HepG2 (cell line): ENCODE measurements around the gene IRF2. TPM values are rescaled to one million over a fixed set of nuclear protein-coding genes. Genes with fewer than 3 reads are reported as not detected.

Experiments
- CHCHD3 ChIP-seq: sonication (generic); formaldehyde crosslinking; IDR thresholded peaks from 2 replicates; pipeline ENCODE4 v1.8.0; 2022; ENCODE audit warnings: mild to moderate bottlenecking, missing genetic modification reagents, moderate library complexity
- FOXC1 ChIP-seq: sonication (generic); formaldehyde crosslinking; IDR thresholded peaks from 2 replicates; pipeline ENCODE4 v1.8.0; 2022; ENCODE audit warnings: mild to moderate bottlenecking, missing genetic modification reagents, borderline replicate concordance
- FOXP4 ChIP-seq: sonication (generic); formaldehyde crosslinking; IDR thresholded peaks from 2 replicates; pipeline ENCODE4 v1.4.0; 2020; ENCODE audit warnings: missing genetic modification reagents
- MYC ChIP-seq: sonication (generic); formaldehyde crosslinking; IDR thresholded peaks from 2 replicates; pipeline ENCODE4 v1.9.0; 2021; ENCODE audit warnings: missing genetic modification reagents, borderline replicate concordance
- NR2F1 ChIP-seq, 2 experiments: fragments of 450-650 bp in 1 of 2; formaldehyde crosslinking in 1 of 2; IDR thresholded peaks; 2 replicates each; pipeline versions ENCODE4 v1.5.0 to v1.6.1; 2016 to 2020; ENCODE audit warnings: mild to moderate bottlenecking in 1 of 2, missing compliant biosample characterization in 1 of 2, missing genetic modification reagents in 1 of 2, moderate library complexity in 1 of 2
- RBM39 ChIP-seq: fragments of 200-400 bp; formaldehyde crosslinking; IDR thresholded peaks from one replicate; pipeline ENCODE4 v1.6.1; 2018; ENCODE audit warnings: antibody characterized with exemption, mild to moderate bottlenecking, low read depth, low read length; ENCODE audit not compliant: poor library complexity, severe bottlenecking
- SOX6 ChIP-seq, 2 experiments: fragments of 450-650 bp in 1 of 2; sonication (generic) in 1 of 2; formaldehyde crosslinking in 1 of 2; IDR thresholded peaks; 2 replicates each; pipeline versions ENCODE4 v1.4.0 to v1.6.1; 2017 to 2020; ENCODE audit warnings: antibody characterized with exemption in 1 of 2, mild to moderate bottlenecking in 1 of 2, missing genetic modification reagents in 1 of 2
- TMF1 ChIP-seq: sonication (generic); formaldehyde crosslinking; IDR thresholded peaks from 2 replicates; pipeline ENCODE4 v1.8.1; 2022; ENCODE audit warnings: low read depth, missing genetic modification reagents
- ZFYVE20 ChIP-seq: sonication (generic); formaldehyde crosslinking; IDR thresholded peaks from 2 replicates; pipeline ENCODE4 v1.8.0; 2023; ENCODE audit warnings: low read depth, mild to moderate bottlenecking, moderate library complexity, missing genetic modification reagents, borderline replicate concordance
- ZNF501 ChIP-seq: sonication (generic); formaldehyde crosslinking; IDR thresholded peaks from 2 replicates; pipeline ENCODE4 v1.5.1; 2020; ENCODE audit warnings: mild to moderate bottlenecking, moderate library complexity, missing genetic modification reagents
- ZNF547 ChIP-seq: sonication (generic); formaldehyde crosslinking; IDR thresholded peaks from 2 replicates; pipeline ENCODE4 v1.5.1; 2020; ENCODE audit warnings: mild to moderate bottlenecking, missing genetic modification reagents
- ZNF570 ChIP-seq: sonication (generic); formaldehyde crosslinking; IDR thresholded peaks from 2 replicates; pipeline ENCODE4 v1.4.0; 2020; ENCODE audit warnings: mild to moderate bottlenecking, missing genetic modification reagents, borderline replicate concordance
- ZXDC ChIP-seq: sonication (generic); formaldehyde crosslinking; IDR thresholded peaks from 2 replicates; pipeline ENCODE4 v1.5.0; 2020; ENCODE audit warnings: mild to moderate bottlenecking, missing genetic modification reagents
- polyA plus RNA-seq, 8 experiments: library from polyadenylated mRNA; depleted of rRNA in 3 of 8; stranded (reverse) in 7 of 8; unstranded in 1 of 8; fragments of >200 nt; fragmentation: Illumina TruSeq in 4 of 8; extraction: Trizol in 4 of 8; gene quantifications; 2 replicates each; pipeline versions ENCODE4 v1.2.1 to v1.2.3, GENCODE V29; 2011 to 2016; ENCODE audit warnings: low read depth in 4 of 8, missing spikeins in 1 of 8, mixed read lengths in 1 of 8; ENCODE audit not compliant: insufficient read depth in 1 of 8
- total RNA-seq, 5 experiments: library from RNA; depleted of rRNA; stranded (reverse); fragments of >200 nt; fragmentation: Illumina TruSeq; extraction: Trizol; gene quantifications; 2 replicates each; pipeline ENCODE4 v1.2.3, GENCODE V29; 2016; ENCODE audit warnings: low read depth in 1 of 5
- TF ChIP-seq, protein P1 (sequence below): IDR thresholded peaks from 2 replicates; pipeline ENCODE4 v1.6.1; 2016; ENCODE audit warnings: low read depth, missing genetic modification reagents, missing compliant biosample characterization
- TF ChIP-seq, protein P2 (sequence below), 2 experiments: fragments of 450-650 bp in 1 of 2; sonication (generic) in 1 of 2; formaldehyde crosslinking; IDR thresholded peaks; 2 replicates each; pipeline versions ENCODE4 v1.5.0 to v1.8.0; 2020 to 2022; ENCODE audit warnings: mild to moderate bottlenecking in 1 of 2, missing genetic modification reagents in 1 of 2

The IRF2 gene
- total and polyA plus RNA-seq, 2 of the 13 experiments (the other 11 are each of a cell fraction or from before 2014, with no cell fraction given), result 15.5 to 28.8 TPM

DNA sequence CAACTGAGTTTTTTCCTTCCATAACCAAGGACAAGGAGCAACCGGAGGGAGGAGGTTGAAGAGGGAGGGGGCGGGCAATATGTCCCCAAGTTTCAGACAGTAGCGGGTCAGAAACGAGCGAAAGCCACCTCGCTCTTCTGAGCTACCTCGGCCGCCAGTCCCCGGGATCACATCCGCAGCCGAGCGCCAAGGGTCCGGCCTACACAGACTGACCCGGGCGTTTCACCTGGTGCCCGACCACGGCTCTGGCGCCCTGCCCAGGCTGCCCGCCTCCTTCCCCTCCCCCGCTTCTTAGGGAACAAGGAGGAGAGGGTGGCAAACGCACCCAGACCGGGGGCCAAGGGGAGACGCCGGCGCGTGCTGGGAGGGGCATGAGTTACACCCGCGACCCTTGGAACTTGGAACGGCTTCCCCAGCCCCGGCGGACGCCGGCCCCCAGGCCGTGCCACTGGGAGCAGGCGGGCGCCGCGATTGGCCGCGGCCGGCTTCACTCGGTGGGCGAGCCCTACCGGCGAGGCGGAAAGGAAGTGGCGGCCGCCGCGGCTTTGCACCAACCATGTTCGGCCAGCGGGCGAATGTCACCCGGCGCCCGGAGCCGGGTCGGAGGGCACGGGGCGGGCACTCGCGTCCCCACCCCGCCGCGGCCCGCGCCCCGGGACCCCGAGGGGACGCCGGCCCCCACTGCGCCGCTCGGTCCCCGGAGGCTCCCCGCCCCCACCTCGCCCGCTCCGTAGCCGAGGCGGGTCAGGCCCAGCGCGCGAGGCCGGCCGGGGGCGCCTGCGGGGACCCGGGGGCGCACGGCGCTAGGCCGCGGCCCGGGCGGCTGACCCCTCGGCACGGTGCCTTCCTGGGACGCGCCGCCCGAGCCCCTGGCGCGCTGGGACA is 1.5 kb downstream of the IRF2 start (continued):
- peak; percentile 67; the same call in 1 of the 2 replicates for TF ChIP-seq ZXDC (CRISPR knock-in tag)
- peak; percentile 77; the same call in 1 of the 2 replicates for TF ChIP-seq MYC
- no peak for TF ChIP-seq ZNF547 (CRISPR knock-in tag)
- TF ChIP-seq RBM39, result peak; percentile 93
- TF ChIP-seq ZFYVE20, result no peak
- TF ChIP-seq, protein P1, sequence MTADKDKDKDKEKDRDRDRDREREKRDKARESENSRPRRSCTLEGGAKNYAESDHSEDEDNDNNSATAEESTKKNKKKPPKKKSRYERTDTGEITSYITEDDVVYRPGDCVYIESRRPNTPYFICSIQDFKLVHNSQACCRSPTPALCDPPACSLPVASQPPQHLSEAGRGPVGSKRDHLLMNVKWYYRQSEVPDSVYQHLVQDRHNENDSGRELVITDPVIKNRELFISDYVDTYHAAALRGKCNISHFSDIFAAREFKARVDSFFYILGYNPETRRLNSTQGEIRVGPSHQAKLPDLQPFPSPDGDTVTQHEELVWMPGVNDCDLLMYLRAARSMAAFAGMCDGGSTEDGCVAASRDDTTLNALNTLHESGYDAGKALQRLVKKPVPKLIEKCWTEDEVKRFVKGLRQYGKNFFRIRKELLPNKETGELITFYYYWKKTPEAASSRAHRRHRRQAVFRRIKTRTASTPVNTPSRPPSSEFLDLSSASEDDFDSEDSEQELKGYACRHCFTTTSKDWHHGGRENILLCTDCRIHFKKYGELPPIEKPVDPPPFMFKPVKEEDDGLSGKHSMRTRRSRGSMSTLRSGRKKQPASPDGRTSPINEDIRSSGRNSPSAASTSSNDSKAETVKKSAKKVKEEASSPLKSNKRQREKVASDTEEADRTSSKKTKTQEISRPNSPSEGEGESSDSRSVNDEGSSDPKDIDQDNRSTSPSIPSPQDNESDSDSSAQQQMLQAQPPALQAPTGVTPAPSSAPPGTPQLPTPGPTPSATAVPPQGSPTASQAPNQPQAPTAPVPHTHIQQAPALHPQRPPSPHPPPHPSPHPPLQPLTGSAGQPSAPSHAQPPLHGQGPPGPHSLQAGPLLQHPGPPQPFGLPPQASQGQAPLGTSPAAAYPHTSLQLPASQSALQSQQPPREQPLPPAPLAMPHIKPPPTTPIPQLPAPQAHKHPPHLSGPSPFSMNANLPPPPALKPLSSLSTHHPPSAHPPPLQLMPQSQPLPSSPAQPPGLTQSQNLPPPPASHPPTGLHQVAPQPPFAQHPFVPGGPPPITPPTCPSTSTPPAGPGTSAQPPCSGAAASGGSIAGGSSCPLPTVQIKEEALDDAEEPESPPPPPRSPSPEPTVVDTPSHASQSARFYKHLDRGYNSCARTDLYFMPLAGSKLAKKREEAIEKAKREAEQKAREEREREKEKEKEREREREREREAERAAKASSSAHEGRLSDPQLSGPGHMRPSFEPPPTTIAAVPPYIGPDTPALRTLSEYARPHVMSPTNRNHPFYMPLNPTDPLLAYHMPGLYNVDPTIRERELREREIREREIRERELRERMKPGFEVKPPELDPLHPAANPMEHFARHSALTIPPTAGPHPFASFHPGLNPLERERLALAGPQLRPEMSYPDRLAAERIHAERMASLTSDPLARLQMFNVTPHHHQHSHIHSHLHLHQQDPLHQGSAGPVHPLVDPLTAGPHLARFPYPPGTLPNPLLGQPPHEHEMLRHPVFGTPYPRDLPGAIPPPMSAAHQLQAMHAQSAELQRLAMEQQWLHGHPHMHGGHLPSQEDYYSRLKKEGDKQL (CRISPR knock-in tag), result peak; percentile 65; the same call in 1 of the 2 replicates
- peak; percentile 19 to 57; a peak in 2 of 4 replicates for TF ChIP-seq NR2F1 (CRISPR knock-in tag; IDR thresholded peaks at IDR 0.05)
- peak; percentile 54 for TF ChIP-seq FOXP4 (CRISPR knock-in tag)
- 0 out of 2 replicates have a peak, but pooled peaks have one; percentile 57 for TF ChIP-seq FOXC1
- TF ChIP-seq ZNF570 (CRISPR knock-in tag), result no peak
- 0 out of 2 replicates have a peak, but pooled peaks have one; percentile 42 for TF ChIP-seq TMF1
- TF ChIP-seq CHCHD3 (CRISPR knock-in tag), result no peak
- TF ChIP-seq ZNF501 (CRISPR knock-in tag), result peak; percentile 72
- TF ChIP-seq SOX6 (IDR thresholded peaks at IDR 0.05), result no peak
- TF ChIP-seq SOX6 (CRISPR knock-in tag; IDR thresholded peaks at IDR 0.05), result peak; percentile 72
- TF ChIP-seq, protein P2, sequence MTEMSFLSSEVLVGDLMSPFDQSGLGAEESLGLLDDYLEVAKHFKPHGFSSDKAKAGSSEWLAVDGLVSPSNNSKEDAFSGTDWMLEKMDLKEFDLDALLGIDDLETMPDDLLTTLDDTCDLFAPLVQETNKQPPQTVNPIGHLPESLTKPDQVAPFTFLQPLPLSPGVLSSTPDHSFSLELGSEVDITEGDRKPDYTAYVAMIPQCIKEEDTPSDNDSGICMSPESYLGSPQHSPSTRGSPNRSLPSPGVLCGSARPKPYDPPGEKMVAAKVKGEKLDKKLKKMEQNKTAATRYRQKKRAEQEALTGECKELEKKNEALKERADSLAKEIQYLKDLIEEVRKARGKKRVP (CRISPR knock-in tag; IDR thresholded peaks at IDR 0.05), result 0 out of 4 replicates have a peak, but pooled peaks of 1 of the 2 experiments have one; percentile 36
